HepG2 (cell line): ENCODE data around the gene ATOSB. TPM values are rescaled to one million over a fixed set of nuclear protein-coding genes. Genes with fewer than 3 reads are reported as not detected.

ENCODE experiments used
- ATAC-seq: fragments of 200-7000 bp; cut with Tn5 transposase; 3 replicates; pipeline ENCODE4 v1.9.1; 2020; ENCODE audit warnings: mild to moderate bottlenecking, moderate library complexity
- BruUV-seq: library from RNA; stranded (reverse); fragments of 400-500 nt; replicated peaks from 2 replicates; lab custom pipeline; 2021; lab: Mats Ljungman, UMichigan
- CTCF ChIA-PET: fragments of 300-600 bp; formaldehyde crosslinking; extraction: SDS; loops from one replicate; lab custom pipeline; 2021; ENCODE audit warnings: low total read pairs, inconsistent platforms, low intra/inter-chr PET ratio; lab: Yijun Ruan, JAX
- POLR2A ChIA-PET: fragments of 350-600 bp; sonication (Branson Sonifier 250); formaldehyde crosslinking; loops from one replicate; lab custom pipeline; 2020; ENCODE audit warnings: antibody characterized with exemption, inconsistent platforms; lab: Yijun Ruan, JAX
- DNase-seq: peaks from one replicate; pipeline ENCODE4 v3.0.0-alpha.2; 2015; ENCODE audit warnings: low spot score
- FAIRE-seq: peaks from 3 replicates; lab custom pipeline; 2011; peaks lifted over from hg19 to GRCh38; lab: Jason Lieb, UNC
- H2AFZ ChIP-seq: one replicate; pipeline ENCODE4 v1.6.1; 2011; ENCODE audit warnings: low read length, inconsistent platforms
- H3K27ac ChIP-seq: fragments of 300-600 bp; 3 replicates; pipeline ENCODE4 v1.8.0; 2011; ENCODE audit warnings: mixed run types, mild to moderate bottlenecking, mixed read lengths, low read length, inconsistent platforms; ENCODE audit not compliant: insufficient read depth; ENCODE audit errors: extremely low read length
- H3K27me3 ChIP-seq, 2 experiments: fragments of 200-600 bp in 1 of 2; 2 replicates in 1 of 2; 3 replicates in 1 of 2; pipeline versions ENCODE4 v1.6.0 to v1.8.0; 2011; ENCODE audit warnings: low read length in 2 of 2, mild to moderate bottlenecking in 2 of 2, moderate library complexity in 2 of 2, inconsistent platforms in 1 of 2; ENCODE audit not compliant: insufficient read depth in 2 of 2, control insufficient read depth in 1 of 2
- H3K36me3 ChIP-seq, 2 experiments: fragments of 200-600 bp in 1 of 2; replicated peaks in 1 of 2; 2 replicates in 1 of 2; 3 replicates in 1 of 2; pipeline versions ENCODE4 v1.5.1 to v1.8.0; 2011; ENCODE audit warnings: low read length in 2 of 2, inconsistent platforms in 1 of 2; ENCODE audit not compliant: insufficient read depth in 2 of 2, control insufficient read depth in 1 of 2
- H3K4me1 ChIP-seq: 2 replicates; pipeline ENCODE4 v1.5.1; 2012; ENCODE audit warnings: low read length, inconsistent platforms; ENCODE audit not compliant: insufficient read depth
- H3K4me2 ChIP-seq: 2 replicates; pipeline ENCODE4 v1.6.0; 2011; ENCODE audit warnings: low read depth, low read length, inconsistent platforms
- H3K4me3 ChIP-seq, 3 experiments: fragments of 200-600 bp in 1 of 3; sonication (generic), shearing (Covaris generic) in 1 of 3; replicated peaks in 1 of 3; 2 replicates each; pipeline ENCODE4 v1.5.1; 2011 to 2016; ENCODE audit warnings: low read length in 3 of 3, inconsistent platforms in 2 of 3, low read depth in 2 of 3, mild to moderate bottlenecking in 2 of 3, control low read depth in 1 of 3, mixed read lengths in 1 of 3; ENCODE audit not compliant: insufficient read depth in 1 of 3
- H3K79me2 ChIP-seq: one replicate; pipeline ENCODE4 v1.6.1; 2011; ENCODE audit warnings: low read length, inconsistent platforms; ENCODE audit not compliant: insufficient read depth
- H3K9ac ChIP-seq: 2 replicates; pipeline ENCODE4 v1.6.0; 2011; ENCODE audit warnings: mild to moderate bottlenecking, low read depth, low read length, inconsistent platforms; ENCODE audit not compliant: insufficient read depth
- H3K9me3 ChIP-seq: 2 replicates; pipeline ENCODE4 v1.5.1; 2012; ENCODE audit warnings: mild to moderate bottlenecking, low read length
- H4K20me1 ChIP-seq: 2 replicates; pipeline ENCODE4 v1.6.0; 2011; ENCODE audit warnings: inconsistent platforms, mild to moderate bottlenecking, low read length, moderate library complexity; ENCODE audit not compliant: insufficient read depth
- HIVEP1 ChIP-seq: sonication (generic); formaldehyde crosslinking; IDR thresholded peaks from 2 replicates; pipeline ENCODE4 v1.4.0; 2020; ENCODE audit warnings: mild to moderate bottlenecking, missing genetic modification reagents
- NFIC ChIP-seq: IDR thresholded peaks from 2 replicates; pipeline ENCODE4 v1.6.1; 2012; ENCODE audit warnings: mild to moderate bottlenecking, low read length, inconsistent platforms
- TFE3 ChIP-seq: IDR thresholded peaks from 2 replicates; pipeline ENCODE4 v1.6.1; 2016
- ZBTB7A ChIP-seq: sonication (generic); formaldehyde crosslinking; IDR thresholded peaks from 2 replicates; pipeline ENCODE4 v1.8.0; 2022; ENCODE audit warnings: mild to moderate bottlenecking, missing genetic modification reagents
- ZNF501 ChIP-seq: sonication (generic); formaldehyde crosslinking; IDR thresholded peaks from 2 replicates; pipeline ENCODE4 v1.5.1; 2020; ENCODE audit warnings: mild to moderate bottlenecking, moderate library complexity, missing genetic modification reagents
- WGBS: methylation state at CpG from one replicate; pipeline ENCODE4 v1.1.6; 2017; ENCODE audit warnings: low lambda C conversion rate; 5-methylcytosine and 5-hydroxymethylcytosine counted together
- in situ Hi-C: cut with HindIII; loops from 2 replicates; pipeline ENCODE4 v1.10.0; 2017; ENCODE audit warnings: low pct_unique_long_range_greater_than_20kb; ENCODE audit not compliant: extremely low pct_ligation_motif_present
- intact Hi-C: fragments of 100-400 bp; cut with micrococcal nuclease; formaldehyde crosslinking; loops from one replicate; pipeline ENCODE4 v1.10.0; 2022; ENCODE audit not compliant: unreplicated experiment
- polyA plus RNA-seq, 8 experiments: library from polyadenylated mRNA; depleted of rRNA in 3 of 8; stranded (reverse) in 7 of 8; unstranded in 1 of 8; fragments of >200 nt; fragmentation: Illumina TruSeq in 4 of 8; extraction: Trizol in 4 of 8; gene quantifications; 2 replicates each; pipeline versions ENCODE4 v1.2.1 to v1.2.3, GENCODE V29; 2011 to 2016; ENCODE audit warnings: low read depth in 4 of 8, missing spikeins in 1 of 8, mixed read lengths in 1 of 8; ENCODE audit not compliant: insufficient read depth in 1 of 8
- total RNA-seq, 5 experiments: library from RNA; depleted of rRNA; stranded (reverse); fragments of >200 nt; fragmentation: Illumina TruSeq; extraction: Trizol; gene quantifications; 2 replicates each; pipeline ENCODE4 v1.2.3, GENCODE V29; 2016; ENCODE audit warnings: low read depth in 1 of 5

The ATOSB gene
- total and polyA plus RNA-seq, 2 of the 13 experiments (the other 11 are each of a cell fraction or from before 2014, with no cell fraction given): 1.9 to 6.4 TPM

- intact Hi-C loops: no loop called here
- no peak overlapping the region for H2AFZ ChIP-seq
- ChIA-PET CTCF (no interaction called here), POLR2A (interaction anchor here (1.1 to 2.2 kb wide), 6 partner anchors 8 to 58 kb away, joined by 4 to 34 read pairs (median 12); partner anchors contain the start of genes ATOSB, FANCG, UNC13B and VCP)
- peaks cover 16% of the 10 kb centered on the region for H3K79me2 ChIP-seq
- TF ChIP-seq NFIC (0 out of 2 replicates have a peak, but pooled peaks have one; percentile 4), HIVEP1 (CRISPR knock-in tag) (no peak), TFE3 (CRISPR knock-in tag) (0 out of 2 replicates have a peak, but pooled peaks have one; percentile 4), ZBTB7A (CRISPR knock-in tag) (no peak), ZNF501 (CRISPR knock-in tag) (peak; percentile 10; the same call in 1 of the 2 replicates)
- peaks cover 7 to 23% of the 10 kb centered on the region in 2 experiments; a peak in 4 of 5 replicates for H3K36me3 ChIP-seq
- H3K27ac ChIP-seq: peak overlapping the region; percentile 74
- H3K4me3 ChIP-seq: peak overlapping the region; percentile 63 to 84 (median 69); a peak in 5 of 6 replicates
- no peaks in the 10 kb centered on the region for H3K9me3 ChIP-seq
- TSS peak; percentile 82 for BruUV-seq
- no peak for FAIRE-seq
- peak overlapping the region; percentile 95 for H3K4me2 ChIP-seq
- H3K4me1 ChIP-seq: peaks cover 19% of the 10 kb centered on the region
- peak overlapping the region; percentile 93 for H3K9ac ChIP-seq
- no peak for DNase-seq
- ATAC-seq: no peak; the same call in 2 of the 3 replicates
- H3K27me3 ChIP-seq: no peaks in the 10 kb centered on the region; a peak in 1 of 5 replicates
- H4K20me1 ChIP-seq: no peaks in the 10 kb centered on the region
- in situ Hi-C loops: no loop called here
- WGBS: 44% methylated on average over 5 of the region's 5 CpGs
These were observed 11.9 kb downstream of the ATOSB start for GRCh38 chr9:35103660-35104191.
